Measurements from ENCODE around the gene CDX4. TPM values are rescaled to one million over a fixed set of nuclear protein-coding genes. Genes with fewer than 3 reads are reported as not detected.
A peak's percentile ranks its signal among the peaks of the same experiment; 100 is the strongest.

The CDX4 gene
- total RNA-seq, 6 donors from 2014 or later = not detected

DNA sequence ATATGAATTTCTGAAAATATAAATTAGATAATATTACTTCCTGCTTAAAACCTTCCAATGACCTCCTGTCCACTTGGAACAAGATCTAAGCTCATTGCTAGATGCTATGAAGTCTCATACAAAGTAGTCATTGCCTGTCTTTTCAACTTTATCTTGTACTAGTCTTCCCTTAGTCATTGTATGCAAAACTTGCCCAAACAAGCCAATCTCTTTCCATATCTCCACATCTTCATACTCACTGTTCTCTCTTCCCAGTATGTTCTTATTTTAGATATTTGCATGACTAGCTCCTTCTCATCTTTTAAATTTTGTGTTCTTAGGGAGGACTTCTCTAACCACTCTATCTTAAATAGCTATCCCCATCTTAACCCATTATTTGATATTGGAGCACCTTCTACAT, 33.9 kb upstream of the CDX4 start:
- Histone ChIP-seq H3K4me3 (no peak overlapping the region), H3K36me3 (no peaks in the 10 kb centered on the region), H3K9me3 (peaks cover 0 to 14% (median 0%) of the 10 kb centered on the region in 4 donors), H3K27ac (no peak overlapping the region), H3K27me3 (no peaks in the 10 kb centered on the region), H3K4me1 (no peaks in the 10 kb centered on the region)
- DNase-seq (no peak), ATAC-seq (ENCODE audit: low FRiP score in 2 of 2) (no peak)
- no peak for TF ChIP-seq EP300 (IDR thresholded peaks at IDR 0.05)
- no peak for TF ChIP-seq POLR2A (IDR thresholded peaks at IDR 0.05)
- TF ChIP-seq, protein P1, sequence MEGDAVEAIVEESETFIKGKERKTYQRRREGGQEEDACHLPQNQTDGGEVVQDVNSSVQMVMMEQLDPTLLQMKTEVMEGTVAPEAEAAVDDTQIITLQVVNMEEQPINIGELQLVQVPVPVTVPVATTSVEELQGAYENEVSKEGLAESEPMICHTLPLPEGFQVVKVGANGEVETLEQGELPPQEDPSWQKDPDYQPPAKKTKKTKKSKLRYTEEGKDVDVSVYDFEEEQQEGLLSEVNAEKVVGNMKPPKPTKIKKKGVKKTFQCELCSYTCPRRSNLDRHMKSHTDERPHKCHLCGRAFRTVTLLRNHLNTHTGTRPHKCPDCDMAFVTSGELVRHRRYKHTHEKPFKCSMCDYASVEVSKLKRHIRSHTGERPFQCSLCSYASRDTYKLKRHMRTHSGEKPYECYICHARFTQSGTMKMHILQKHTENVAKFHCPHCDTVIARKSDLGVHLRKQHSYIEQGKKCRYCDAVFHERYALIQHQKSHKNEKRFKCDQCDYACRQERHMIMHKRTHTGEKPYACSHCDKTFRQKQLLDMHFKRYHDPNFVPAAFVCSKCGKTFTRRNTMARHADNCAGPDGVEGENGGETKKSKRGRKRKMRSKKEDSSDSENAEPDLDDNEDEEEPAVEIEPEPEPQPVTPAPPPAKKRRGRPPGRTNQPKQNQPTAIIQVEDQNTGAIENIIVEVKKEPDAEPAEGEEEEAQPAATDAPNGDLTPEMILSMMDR (IDR thresholded peaks at IDR 0.05) = no peak
- no peak for TF ChIP-seq POLR2AphosphoS5 (IDR thresholded peaks at IDR 0.05)

DNA sequence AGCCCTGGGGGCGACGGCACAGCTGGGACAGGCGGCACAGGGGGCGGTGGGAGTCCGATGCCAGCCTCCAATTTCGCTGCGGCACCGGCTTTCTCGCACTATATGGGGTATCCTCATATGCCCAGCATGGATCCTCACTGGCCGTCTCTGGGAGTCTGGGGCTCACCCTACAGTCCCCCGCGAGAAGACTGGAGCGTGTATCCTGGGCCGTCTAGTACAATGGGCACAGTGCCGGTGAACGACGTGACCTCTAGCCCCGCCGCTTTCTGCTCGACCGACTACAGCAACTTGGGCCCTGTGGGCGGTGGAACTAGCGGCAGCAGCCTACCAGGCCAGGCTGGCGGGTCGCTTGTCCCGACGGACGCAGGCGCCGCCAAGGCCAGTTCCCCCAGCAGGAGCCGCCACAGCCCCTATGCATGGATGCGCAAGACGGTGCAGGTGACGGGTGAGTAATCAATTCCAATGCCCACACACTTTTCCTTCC, 500 bp downstream of the CDX4 start:
- DNase-seq (peak in 1 of 2 donors; percentile 29), ATAC-seq (ENCODE audit: low FRiP score in 2 of 2) (peak in 1 of 2 donors; percentile 70)
- Histone ChIP-seq H3K4me1 (no peaks in the 10 kb centered on the region), H3K27ac (no peak overlapping the region), H3K27me3 (peaks cover 0 to 12% (median 0%) of the 10 kb centered on the region in 4 donors), H3K9me3 (no peaks in the 10 kb centered on the region), H3K4me3 (no peak overlapping the region), H3K36me3 (no peaks in the 10 kb centered on the region)
- 49% methylated on average over 34 of the region's 34 CpGs; no CpG with 5 or more reads in 1 of the 2 donors for WGBS, 2 donors
- TF ChIP-seq POLR2AphosphoS5 (IDR thresholded peaks at IDR 0.05) (no peak), EP300 (IDR thresholded peaks at IDR 0.05) (no peak), POLR2A (IDR thresholded peaks at IDR 0.05) (no peak)
- TF ChIP-seq, protein P1 (IDR thresholded peaks at IDR 0.05) = no peak

DNA sequence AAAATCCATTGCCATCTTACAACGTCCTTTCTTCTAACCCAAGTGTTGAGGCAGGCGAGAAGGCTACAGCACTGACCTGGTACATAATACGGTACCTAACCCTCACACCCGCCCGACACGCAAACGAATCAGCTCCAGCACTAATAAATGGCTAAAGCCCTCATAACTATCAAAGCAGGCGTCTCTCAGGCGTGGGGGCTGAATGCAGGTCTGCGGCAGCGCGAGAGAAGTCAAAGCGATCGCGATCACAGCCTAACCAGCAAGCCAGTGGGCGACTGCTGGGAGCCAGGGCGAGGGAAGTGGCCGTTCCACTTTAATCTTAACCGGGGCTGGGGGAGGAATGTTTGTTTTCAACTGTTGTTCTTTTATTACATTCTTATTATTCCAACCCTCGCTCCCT, 1.5 kb downstream of the CDX4 start:
- no peak overlapping the region for H3K4me3 ChIP-seq
- no peak for ATAC-seq (ENCODE audit: low FRiP score in 2 of 2)
- no peak overlapping the region for H3K27ac ChIP-seq
- peak in 1 of 2 donors; percentile 3 for DNase-seq
- no peaks in the 10 kb centered on the region for H3K4me1 ChIP-seq
- no peaks in the 10 kb centered on the region for H3K9me3 ChIP-seq
- no peaks in the 10 kb centered on the region for H3K36me3 ChIP-seq
- 9 to 43% methylated on average over 4 to 20 of the region's 20 CpGs for WGBS, 2 donors
- peaks cover 0 to 12% (median 0%) of the 10 kb centered on the region in 4 donors for H3K27me3 ChIP-seq
- TF ChIP-seq POLR2A (IDR thresholded peaks at IDR 0.05) = no peak
- TF ChIP-seq, protein P1 (IDR thresholded peaks at IDR 0.05) = no peak
- no peak for TF ChIP-seq EP300 (IDR thresholded peaks at IDR 0.05)
- TF ChIP-seq POLR2AphosphoS5 (IDR thresholded peaks at IDR 0.05) = no peak

DNA sequence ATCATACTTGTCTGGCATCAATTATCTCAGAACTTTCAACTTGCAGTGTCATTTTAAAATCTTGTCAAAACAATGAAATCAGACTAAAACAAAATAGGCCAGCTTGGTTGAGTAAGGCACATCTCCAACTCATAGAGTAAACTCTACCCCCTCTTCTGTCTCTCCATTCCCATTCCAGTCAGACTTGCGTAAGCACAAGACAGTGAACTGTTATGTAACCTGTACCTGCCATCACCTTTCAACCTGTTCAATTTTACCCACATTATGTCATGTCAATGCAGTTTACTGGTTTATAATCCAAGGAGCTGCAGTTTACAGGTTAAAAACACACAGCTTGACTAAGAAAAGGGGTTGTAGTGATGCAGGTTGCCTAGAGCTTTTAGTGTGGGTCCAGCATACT, 8.3 kb downstream of the CDX4 start:
- no peak for ATAC-seq (ENCODE audit: low FRiP score in 2 of 2)
- WGBS, 2 donors = 0 to 42% methylated on average over 1 of the region's 1 CpG

DNA sequence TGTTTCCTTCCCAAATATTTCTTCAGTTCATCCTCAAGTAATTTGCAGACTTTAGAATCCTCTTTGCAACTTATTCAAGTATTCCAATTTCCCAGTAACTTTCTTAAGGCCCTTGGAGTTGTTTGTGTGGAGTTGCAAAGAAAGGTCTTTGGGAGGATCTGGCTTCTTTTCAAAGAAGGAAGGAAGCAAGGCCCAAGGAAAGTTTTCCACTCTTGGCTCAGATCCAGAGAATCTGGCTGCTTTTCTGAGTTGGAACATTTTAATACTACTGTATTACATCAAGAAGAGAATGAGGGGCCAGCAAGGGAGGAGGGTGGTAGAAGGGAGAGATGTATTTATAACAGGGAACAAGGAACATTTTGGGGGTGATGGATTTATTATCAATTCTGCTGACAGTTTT, 10.5 kb downstream of the CDX4 start:
- H3K4me3 ChIP-seq = no peak overlapping the region
- H3K9me3 ChIP-seq = no peaks in the 10 kb centered on the region
- no peaks in the 10 kb centered on the region for H3K4me1 ChIP-seq
- TF ChIP-seq, protein P1 (IDR thresholded peaks at IDR 0.05) = no peak
- TF ChIP-seq EP300 (IDR thresholded peaks at IDR 0.05) (no peak), POLR2A (IDR thresholded peaks at IDR 0.05) (no peak), POLR2AphosphoS5 (IDR thresholded peaks at IDR 0.05) (no peak)
- DNase-seq = no peak
- no peaks in the 10 kb centered on the region for H3K27me3 ChIP-seq
- no peak for ATAC-seq (ENCODE audit: low FRiP score in 2 of 2)
- no peak overlapping the region for H3K27ac ChIP-seq
- no peaks in the 10 kb centered on the region for H3K36me3 ChIP-seq

More for the DNA sequence above, 8.3 kb downstream of the CDX4 start:
- DNase-seq = no peak
- TF ChIP-seq, protein P1 (IDR thresholded peaks at IDR 0.05) = no peak
- TF ChIP-seq EP300 (IDR thresholded peaks at IDR 0.05) = no peak
- TF ChIP-seq POLR2AphosphoS5 (IDR thresholded peaks at IDR 0.05) = no peak
- no peak for TF ChIP-seq POLR2A (IDR thresholded peaks at IDR 0.05)
- no peaks in the 10 kb centered on the region for H3K4me1 ChIP-seq
- no peaks in the 10 kb centered on the region for H3K9me3 ChIP-seq
- H3K4me3 ChIP-seq = no peak overlapping the region
- no peaks in the 10 kb centered on the region for H3K27me3 ChIP-seq
- H3K36me3 ChIP-seq = no peaks in the 10 kb centered on the region
- no peak overlapping the region for H3K27ac ChIP-seq
